Measurements from ENCODE around the gene SOHLH2. TPM values are rescaled to one million over a fixed set of nuclear protein-coding genes. Genes with fewer than 3 reads are reported as not detected.

Gene SOHLH2
- total RNA-seq, 2 experiments from 2014 or later, result not detected

- no peaks in the 10 kb centered on the region for H3K36me3 ChIP-seq (ENCODE audit: insufficient read depth, low read length)
- ChIA-PET POLR2A (interaction anchor here (0.6 kb wide), 1 partner anchor 11 kb away, joined by 3 read pairs; no protein-coding TSS in a partner anchor), CTCF (ENCODE audit: unreplicated experiment) (no interaction called here)
- no peak overlapping the region for H2AFZ ChIP-seq (ENCODE audit: low read length)
- H3K4me1 ChIP-seq (ENCODE audit: insufficient read depth, low read length, poor library complexity, severe bottlenecking), result no peaks in the 10 kb centered on the region
- BruUV-seq (replicated peaks), result no TSS peak
- no peak for DNase-seq (ENCODE audit: low spot score)
- H3K9me2 ChIP-seq (ENCODE audit: insufficient read depth, low read length), result no peaks in the 10 kb centered on the region
- no peak overlapping the region for H3K4me3 ChIP-seq (ENCODE audit: low read depth, low read length, poor library complexity, severe bottlenecking)
- no peaks in the 10 kb centered on the region for H3K9me3 ChIP-seq (ENCODE audit: low read length)
- intact Hi-C loops (cut with micrococcal nuclease; ENCODE audit: unreplicated experiment), result no loop called here
- H3K4me2 ChIP-seq (ENCODE audit: low read length), result no peak overlapping the region
- no peaks in the 10 kb centered on the region for H4K20me1 ChIP-seq (ENCODE audit: insufficient read depth, low read length)
- TF ChIP-seq EZH2phosphoT487 (IDR thresholded peaks at IDR 0.05; ENCODE audit: borderline replicate concordance, low read depth, low read length) (no peak), CTCF (conservative IDR thresholded peaks at IDR 0.05; ENCODE audit: low read length) (no peak)
- no peak overlapping the region for H3K27ac ChIP-seq (ENCODE audit: low read depth, low read length, poor library complexity, severe bottlenecking)
- no peaks in the 10 kb centered on the region for H3K79me2 ChIP-seq (ENCODE audit: insufficient read depth, low read depth, low read length)
These were observed 16.9 kb upstream of the SOHLH2 start for GRCh38 chr13:36231236-36231635.

GRCh38 chr13:36224730-36225129 is 10.4 kb upstream of the SOHLH2 start:
- Histone ChIP-seq H2AFZ (ENCODE audit: low read length) (no peak overlapping the region), H3K9me2 (ENCODE audit: insufficient read depth, low read length) (no peaks in the 10 kb centered on the region), H3K27ac (ENCODE audit: low read depth, low read length, poor library complexity, severe bottlenecking) (no peak overlapping the region), H3K4me1 (ENCODE audit: insufficient read depth, low read length, poor library complexity, severe bottlenecking) (no peaks in the 10 kb centered on the region), H3K79me2 (ENCODE audit: insufficient read depth, low read depth, low read length) (no peaks in the 10 kb centered on the region), H3K4me3 (ENCODE audit: low read depth, low read length, poor library complexity, severe bottlenecking) (no peak overlapping the region), H3K36me3 (ENCODE audit: insufficient read depth, low read length) (no peaks in the 10 kb centered on the region), H3K9me3 (ENCODE audit: low read length) (no peaks in the 10 kb centered on the region), H4K20me1 (ENCODE audit: insufficient read depth, low read length) (no peaks in the 10 kb centered on the region), H3K4me2 (ENCODE audit: low read length) (no peak overlapping the region)
- TF ChIP-seq EZH2phosphoT487 (IDR thresholded peaks at IDR 0.05; ENCODE audit: borderline replicate concordance, low read depth, low read length) (no peak), CTCF (conservative IDR thresholded peaks at IDR 0.05; ENCODE audit: low read length) (no peak)
- POLR2A ChIA-PET, result interaction anchor here (0.7 to 1.2 kb wide), 2 partner anchors 9 to 223 kb away, joined by 3 read pairs; no protein-coding TSS in a partner anchor
- no peak for DNase-seq (ENCODE audit: low spot score)
- BruUV-seq (replicated peaks), result no TSS peak
- intact Hi-C loops (cut with micrococcal nuclease; ENCODE audit: unreplicated experiment), result no loop called here
- CTCF ChIA-PET (ENCODE audit: unreplicated experiment), result no interaction called here

GRCh38 chr13:36219883-36220282 is 5.5 kb upstream of the SOHLH2 start:
- TF ChIP-seq CTCF (conservative IDR thresholded peaks at IDR 0.05; ENCODE audit: low read length), result no peak
- TF ChIP-seq EZH2phosphoT487 (IDR thresholded peaks at IDR 0.05; ENCODE audit: borderline replicate concordance, low read depth, low read length), result no peak
- H3K9me2 ChIP-seq (ENCODE audit: insufficient read depth, low read length), result no peaks in the 10 kb centered on the region
- H3K79me2 ChIP-seq (ENCODE audit: insufficient read depth, low read depth, low read length), result no peaks in the 10 kb centered on the region
- no peak overlapping the region for H2AFZ ChIP-seq (ENCODE audit: low read length)
- intact Hi-C loops (cut with micrococcal nuclease; ENCODE audit: unreplicated experiment), result no loop called here
- no peaks in the 10 kb centered on the region for H4K20me1 ChIP-seq (ENCODE audit: insufficient read depth, low read length)
- POLR2A ChIA-PET, result interaction anchor here (0.6 to 0.7 kb wide), 2 partner anchors 11 to 417 kb away, joined by 3 read pairs; no protein-coding TSS in a partner anchor
- H3K27ac ChIP-seq (ENCODE audit: low read depth, low read length, poor library complexity, severe bottlenecking), result no peak overlapping the region
- no peak overlapping the region for H3K4me3 ChIP-seq (ENCODE audit: low read depth, low read length, poor library complexity, severe bottlenecking)
- no peaks in the 10 kb centered on the region for H3K9me3 ChIP-seq (ENCODE audit: low read length)
- CTCF ChIA-PET (ENCODE audit: unreplicated experiment), result no interaction called here
- H3K4me2 ChIP-seq (ENCODE audit: low read length), result no peak overlapping the region
- no TSS peak for BruUV-seq (replicated peaks)
- H3K4me1 ChIP-seq (ENCODE audit: insufficient read depth, low read length, poor library complexity, severe bottlenecking), result no peaks in the 10 kb centered on the region
- DNase-seq (ENCODE audit: low spot score), result no peak
- no peaks in the 10 kb centered on the region for H3K36me3 ChIP-seq (ENCODE audit: insufficient read depth, low read length)
